H1 (cell line): ENCODE measurements around the gene HABP2. TPM values are rescaled to one million over a fixed set of nuclear protein-coding genes. Genes with fewer than 3 reads are reported as not detected.

Source experiments
- CTCF ChIA-PET: fragments of 300-600 bp; sonication (Branson Sonifier 250); formaldehyde crosslinking; loops from one replicate; lab custom pipeline; 2021; ENCODE audit not compliant: partially characterized antibody; lab: Charles Lee
- POLR2A ChIA-PET: fragments of 300-600 bp; sonication (Branson Sonifier 250); formaldehyde crosslinking; loops from one replicate; lab custom pipeline; 2021; ENCODE audit warnings: inconsistent platforms; ENCODE audit not compliant: partially characterized antibody; lab: Charles Lee
- DNase-seq, 2 experiments: peaks; one replicate each; pipeline versions ENCODE4 v3.0.0 to v3.0.0-alpha.2; 2010 to 2022; ENCODE audit warnings: low spot score in 2 of 2, low read depth in 1 of 2, mixed read lengths in 1 of 2
- FAIRE-seq: peaks from 2 replicates; lab custom pipeline; 2011; peaks lifted over from hg19 to GRCh38; lab: Jason Lieb, UNC
- H2AFZ ChIP-seq: 2 replicates; pipeline ENCODE4 v1.8.1; 2012; ENCODE audit warnings: low read length, inconsistent platforms
- H2AK5ac ChIP-seq: 2 replicates; pipeline ENCODE4 v1.6.1; 2013; ENCODE audit warnings: low read depth, low read length
- H2BK120ac ChIP-seq: replicated peaks from 2 replicates; pipeline ENCODE3; 2013; ENCODE audit warnings: low read depth, low read length, inconsistent platforms
- H2BK12ac ChIP-seq: 2 replicates; pipeline ENCODE4 v1.6.1; 2013; ENCODE audit warnings: low read depth, low read length
- H2BK15ac ChIP-seq: 2 replicates; pipeline ENCODE4 v1.6.1; 2013; ENCODE audit warnings: low read length
- H2BK20ac ChIP-seq: 2 replicates; pipeline ENCODE4 v1.6.1; 2013; ENCODE audit warnings: low read length
- H2BK5ac ChIP-seq: 2 replicates; pipeline ENCODE4 v1.6.1; 2013; ENCODE audit warnings: low read depth, low read length
- H3K14ac ChIP-seq: 2 replicates; pipeline ENCODE4 v1.6.1; 2013; ENCODE audit warnings: inconsistent platforms; ENCODE audit not compliant: insufficient read length
- H3K18ac ChIP-seq: 2 replicates; pipeline ENCODE4 v1.6.1; 2013; ENCODE audit warnings: low read length; ENCODE audit errors: extremely low read depth
- H3K23ac ChIP-seq: 2 replicates; pipeline ENCODE4 v1.6.1; 2013; ENCODE audit warnings: inconsistent platforms; ENCODE audit not compliant: insufficient read length
- H3K23me2 ChIP-seq: 2 replicates; pipeline ENCODE4 v1.6.1; 2013; ENCODE audit warnings: low read depth, low read length
- H3K27ac ChIP-seq: 2 replicates; pipeline ENCODE4 v1.6.1; 2011; ENCODE audit warnings: low read depth, low read length, inconsistent platforms
- H3K27me3 ChIP-seq, 4 experiments: replicated peaks in 1 of 4; 1 replicate in 1 of 4; 2 replicates in 3 of 4; pipeline versions ENCODE4 v1.6.1 to v1.8.1; 2011 to 2013; ENCODE audit warnings: low read length in 3 of 4, mild to moderate bottlenecking in 3 of 4, inconsistent platforms in 2 of 4, mixed read lengths in 2 of 4, moderate library complexity in 1 of 4; ENCODE audit not compliant: control insufficient read depth in 3 of 4, insufficient read depth in 3 of 4; ENCODE audit errors: extremely low read depth in 1 of 4
- H3K36me3 ChIP-seq, 4 experiments: 2 replicates each; pipeline versions ENCODE4 v1.6.1 to v1.8.1; 2011 to 2013; ENCODE audit warnings: mild to moderate bottlenecking in 4 of 4, low read length in 3 of 4, moderate library complexity in 2 of 4, control low read depth in 1 of 4, inconsistent platforms in 1 of 4; ENCODE audit not compliant: insufficient read depth in 4 of 4, control insufficient read depth in 2 of 4
- H3K4ac ChIP-seq: replicated peaks from 2 replicates; pipeline ENCODE3; 2013; ENCODE audit warnings: low read length, low read depth, mixed read lengths, inconsistent platforms; ENCODE audit not compliant: insufficient read length
- H3K4me1 ChIP-seq, 4 experiments: replicated peaks in 1 of 4; 1 replicate in 1 of 4; 2 replicates in 3 of 4; pipeline versions ENCODE4 v1.6.1 to v1.8.1; 2011 to 2013; ENCODE audit warnings: low read length in 3 of 4, inconsistent platforms in 2 of 4, mixed read lengths in 1 of 4; ENCODE audit not compliant: insufficient read depth in 4 of 4, control insufficient read depth in 3 of 4
- H3K4me2 ChIP-seq, 2 experiments: 2 replicates each; pipeline versions ENCODE4 v1.6.1 to v1.8.1; 2011 to 2013; ENCODE audit warnings: low read depth in 2 of 2, low read length in 2 of 2, control low read depth in 1 of 2, inconsistent platforms in 1 of 2, mild to moderate bottlenecking in 1 of 2; ENCODE audit not compliant: insufficient read depth in 1 of 2
- H3K4me3 ChIP-seq, 4 experiments: fragments of 200-600, 300-600 bp in 1 of 4; sonication (generic), shearing (Covaris generic), sonication (Bioruptor Twin) in 1 of 4; 2 replicates each; pipeline versions ENCODE4 v1.5.1 to v1.8.1; 2011 to 2016; ENCODE audit warnings: low read length in 4 of 4, low read depth in 3 of 4, control low read depth in 2 of 4, inconsistent platforms in 2 of 4, mild to moderate bottlenecking in 2 of 4, mixed read lengths in 1 of 4, moderate library complexity in 1 of 4; ENCODE audit not compliant: insufficient read depth in 2 of 4; ENCODE audit errors: extremely low read depth in 1 of 4
- H3K56ac ChIP-seq: replicated peaks from 2 replicates; pipeline ENCODE3; 2013; ENCODE audit warnings: low read depth, mild to moderate bottlenecking, mixed read lengths, low read length, inconsistent platforms; ENCODE audit not compliant: insufficient read length
- H3K79me1 ChIP-seq: 2 replicates; pipeline ENCODE4 v1.6.1; 2013; ENCODE audit warnings: low read depth, low read length, control low read depth
- H3K79me2 ChIP-seq, 2 experiments: 2 replicates each; pipeline versions ENCODE4 v1.6.1 to v1.8.1; 2012 to 2013; ENCODE audit warnings: low read length in 2 of 2, mild to moderate bottlenecking in 2 of 2, inconsistent platforms in 1 of 2; ENCODE audit not compliant: insufficient read depth in 2 of 2, control insufficient read depth in 1 of 2
- H3K9ac ChIP-seq, 4 experiments: replicated peaks in 1 of 4; 1 replicate in 1 of 4; 2 replicates in 3 of 4; pipeline versions ENCODE4 v1.6.1 to v1.8.1; 2011 to 2013; ENCODE audit warnings: low read depth in 3 of 4, low read length in 3 of 4, control low read depth in 2 of 4, mild to moderate bottlenecking in 2 of 4, moderate library complexity in 2 of 4, inconsistent platforms in 1 of 4; ENCODE audit errors: extremely low read depth in 1 of 4
- H3K9me3 ChIP-seq, 2 experiments: 2 replicates each; pipeline versions ENCODE4 v1.6.1 to v1.8.1; 2012 to 2013; ENCODE audit warnings: mild to moderate bottlenecking in 2 of 2, moderate library complexity in 2 of 2, control low read depth in 1 of 2, inconsistent platforms in 1 of 2, low read depth in 1 of 2, low read length in 1 of 2, mixed read lengths in 1 of 2; ENCODE audit not compliant: insufficient read depth in 2 of 2
- H4K20me1 ChIP-seq, 2 experiments: replicated peaks in 1 of 2; 2 replicates each; pipeline versions ENCODE3 to v1.8.1; 2011 to 2013; ENCODE audit warnings: inconsistent platforms in 2 of 2, low read length in 2 of 2, mild to moderate bottlenecking in 1 of 2; ENCODE audit not compliant: insufficient read depth in 2 of 2, control insufficient read depth in 1 of 2
- H4K5ac ChIP-seq: 2 replicates; pipeline ENCODE4 v1.6.1; 2013; ENCODE audit warnings: low read length, low read depth, mixed read lengths, inconsistent platforms; ENCODE audit not compliant: insufficient read length
- H4K8ac ChIP-seq: 2 replicates; pipeline ENCODE4 v1.8.0; 2013; ENCODE audit warnings: mild to moderate bottlenecking, moderate library complexity, low read length, inconsistent platforms; ENCODE audit not compliant: insufficient read depth; ENCODE audit errors: extremely low read depth
- H4K91ac ChIP-seq: replicated peaks from 2 replicates; pipeline ENCODE3; 2013; ENCODE audit warnings: low read length, mixed read lengths, inconsistent platforms; ENCODE audit not compliant: insufficient read length
- CEBPB ChIP-seq: IDR thresholded peaks from 2 replicates; pipeline ENCODE4 v1.6.1; 2012; ENCODE audit warnings: low read depth, low read length
- E2F6 ChIP-seq: IDR thresholded peaks from 2 replicates; pipeline ENCODE4 v1.6.1; 2012; ENCODE audit warnings: inconsistent platforms
- EP300 ChIP-seq, 2 experiments: IDR thresholded peaks; 1 replicate in 1 of 2; 2 replicates in 1 of 2; pipeline ENCODE4 v1.6.1; 2011 to 2012; ENCODE audit warnings: low read depth in 2 of 2, low read length in 2 of 2, mild to moderate bottlenecking in 2 of 2, borderline replicate concordance in 1 of 2, inconsistent platforms in 1 of 2, moderate library complexity in 1 of 2
- FOSL1 ChIP-seq: IDR thresholded peaks from 2 replicates; pipeline ENCODE4 v1.6.1; 2011; ENCODE audit warnings: mild to moderate bottlenecking, low read depth, low read length, moderate library complexity; ENCODE audit not compliant: insufficient read depth
- GABPA ChIP-seq: IDR thresholded peaks from 2 replicates; pipeline ENCODE4 v1.6.1; 2011; ENCODE audit warnings: mild to moderate bottlenecking, low read length, moderate library complexity, borderline replicate concordance; ENCODE audit not compliant: insufficient read depth
- GTF2F1 ChIP-seq: IDR thresholded peaks from 2 replicates; pipeline ENCODE4 v1.6.1; 2012; ENCODE audit warnings: low read depth, low read length, improper control_type of control experiment, borderline replicate concordance
- HDAC6 ChIP-seq: IDR thresholded peaks from one replicate; pipeline ENCODE4 v1.7.1; 2012; ENCODE audit warnings: low read depth, mild to moderate bottlenecking, inconsistent platforms, low read length, moderate library complexity
- MAFK ChIP-seq: IDR thresholded peaks from 2 replicates; pipeline ENCODE4 v1.6.1; 2012; ENCODE audit warnings: low read depth, mild to moderate bottlenecking, improper control_type of control experiment, low read length
- MAX ChIP-seq: IDR thresholded peaks from 2 replicates; pipeline ENCODE4 v1.6.1; 2012; ENCODE audit warnings: inconsistent platforms
- RBBP5 ChIP-seq: IDR thresholded peaks from 2 replicates; pipeline ENCODE4 v1.7.1; 2012; ENCODE audit warnings: low read depth, mild to moderate bottlenecking, inconsistent platforms, low read length, moderate library complexity, borderline replicate concordance
- SIX5 ChIP-seq: IDR thresholded peaks from 2 replicates; pipeline ENCODE4 v1.6.1; 2011; ENCODE audit warnings: mild to moderate bottlenecking, low read depth, low read length
- USF2 ChIP-seq: IDR thresholded peaks from 2 replicates; pipeline ENCODE4 v1.6.1; 2011; ENCODE audit warnings: low read length, improper control_type of control experiment
- WGBS, 2 experiments: shearing (Covaris generic) in 1 of 2; methylation state at CpG; one replicate each; pipeline versions ENCODE4 v1.1.6 to v1.1.7; 2013 to 2015; ENCODE audit warnings: low lambda C conversion rate in 2 of 2, mixed read lengths in 2 of 2, inconsistent platforms in 1 of 2, low coverage in 1 of 2, missing lambda C conversion rate in 1 of 2; ENCODE audit not compliant: insufficient replicate concordance in 2 of 2, insufficient coverage in 1 of 2, insufficient read length in 1 of 2; ENCODE audit errors: extremely low coverage in 1 of 2, missing lambda C conversion rate in 1 of 2; 5-methylcytosine and 5-hydroxymethylcytosine counted together
- polyA plus RNA-seq, 7 experiments: library from polyadenylated mRNA; depleted of rRNA in 3 of 7; stranded (reverse) in 5 of 7; unstranded in 2 of 7; fragments of >200 nt in 5 of 7; fragments of 200-250 nt in 2 of 7; gene quantifications; 1 replicate in 5 of 7; 2 replicates in 1 of 7; 4 replicates in 1 of 7; pipeline versions ENCODE4 v1.2.1 to v1.2.3, GENCODE V29; 2011 to 2013; ENCODE audit warnings: missing spikeins in 2 of 7, mixed read lengths in 2 of 7
- total RNA-seq: library from RNA; stranded (reverse); fragmentation: NEBNext Ultra II Directional; extraction: Animal tissue kit (Norgen Biotek cat#: 25700); gene quantifications from 2 replicates; pipeline ENCODE4 v1.2.1, GENCODE V29; 2021

HABP2 gene
- total and polyA plus RNA-seq, 2 of the 8 experiments (the other 6 are each of a cell fraction or from before 2014, with no cell fraction given): not detected

- H3K36me3 ChIP-seq: no peaks in the 10 kb centered on the region
- no peaks in the 10 kb centered on the region; a peak in 1 of 7 replicates for H3K4me1 ChIP-seq
- no peaks in the 10 kb centered on the region for H3K23me2 ChIP-seq
- H3K79me1 ChIP-seq: no peaks in the 10 kb centered on the region
- no peak overlapping the region for H4K91ac ChIP-seq
- no peak for FAIRE-seq
- no peak overlapping the region for H3K27ac ChIP-seq
- H2BK5ac ChIP-seq: no peak overlapping the region
- no peak overlapping the region for H2AFZ ChIP-seq
- no peak overlapping the region for H3K4me2 ChIP-seq
- no peak overlapping the region for H4K8ac ChIP-seq
- no peak overlapping the region for H3K56ac ChIP-seq
- no peaks in the 10 kb centered on the region for H3K79me2 ChIP-seq
- no peak overlapping the region for H3K18ac ChIP-seq
- H3K4me3 ChIP-seq: no peak overlapping the region
- WGBS, 2 experiments: 86% methylated on average over 6 of the region's 8 CpGs; no CpG with 5 or more reads in 1 of the 2 experiments
- no peaks in the 10 kb centered on the region for H3K9me3 ChIP-seq
- no peaks in the 10 kb centered on the region for H4K20me1 ChIP-seq
- H3K14ac ChIP-seq: no peak overlapping the region
- no peak for DNase-seq
- H2AK5ac ChIP-seq: no peak overlapping the region
- no peak overlapping the region for H2BK12ac ChIP-seq
- H4K5ac ChIP-seq: no peak overlapping the region
- no peak overlapping the region for H2BK120ac ChIP-seq
- H3K27me3 ChIP-seq: no peaks in the 10 kb centered on the region
- H3K4ac ChIP-seq: no peak overlapping the region
- no peak overlapping the region for H2BK15ac ChIP-seq
- CTCF ChIA-PET: interaction anchor here (0.5 to 1.0 kb wide), 2 partner anchors 10 to 1470 kb away, joined by 3 read pairs; no protein-coding TSS in a partner anchor
- POLR2A ChIA-PET: no interaction called here
- H2BK20ac ChIP-seq: no peak overlapping the region
- no peak overlapping the region for H3K23ac ChIP-seq
- H3K9ac ChIP-seq: no peak overlapping the region
- TF ChIP-seq USF2 (no peak), E2F6 (no peak), EP300 (IDR thresholded peaks at IDR 0.05; ENCODE audit: borderline replicate concordance in 1 of 2, low read depth in 2 of 2, low read length in 2 of 2) (no peak), MAFK (no peak), CEBPB (no peak), GABPA (no peak), FOSL1 (no peak), GTF2F1 (no peak), RBBP5 (no peak), HDAC6 (no peak), SIX5 (no peak), MAX (no peak)
These were observed 39.5 kb downstream of the HABP2 start for GRCh38 chr10:113592380-113592779.
